Vagina (tissue), 2 donors: ENCODE data around the gene CHD9NB.

Source experiments
- POLR2A ChIP-seq, 2 donors: fragments of 450-650 bp; IDR thresholded peaks; one replicate each; pipeline ENCODE4 v1.6.1; 2017; ENCODE audit warnings: antibody characterized with exemption in 2 of 2, mild to moderate bottlenecking in 2 of 2, moderate library complexity in 2 of 2
- TF ChIP-seq, protein P1 (sequence below), 3 experiments: fragments of 450-650 bp in 2 of 3; fragments of 200-600 bp in 1 of 3; sonication (generic) in 1 of 3; IDR thresholded peaks; one replicate each; pipeline ENCODE4 v1.5.1; 2017 to 2019; ENCODE audit warnings: antibody characterized with exemption in 3 of 3, mild to moderate bottlenecking in 2 of 3, moderate library complexity in 2 of 3

DNA sequence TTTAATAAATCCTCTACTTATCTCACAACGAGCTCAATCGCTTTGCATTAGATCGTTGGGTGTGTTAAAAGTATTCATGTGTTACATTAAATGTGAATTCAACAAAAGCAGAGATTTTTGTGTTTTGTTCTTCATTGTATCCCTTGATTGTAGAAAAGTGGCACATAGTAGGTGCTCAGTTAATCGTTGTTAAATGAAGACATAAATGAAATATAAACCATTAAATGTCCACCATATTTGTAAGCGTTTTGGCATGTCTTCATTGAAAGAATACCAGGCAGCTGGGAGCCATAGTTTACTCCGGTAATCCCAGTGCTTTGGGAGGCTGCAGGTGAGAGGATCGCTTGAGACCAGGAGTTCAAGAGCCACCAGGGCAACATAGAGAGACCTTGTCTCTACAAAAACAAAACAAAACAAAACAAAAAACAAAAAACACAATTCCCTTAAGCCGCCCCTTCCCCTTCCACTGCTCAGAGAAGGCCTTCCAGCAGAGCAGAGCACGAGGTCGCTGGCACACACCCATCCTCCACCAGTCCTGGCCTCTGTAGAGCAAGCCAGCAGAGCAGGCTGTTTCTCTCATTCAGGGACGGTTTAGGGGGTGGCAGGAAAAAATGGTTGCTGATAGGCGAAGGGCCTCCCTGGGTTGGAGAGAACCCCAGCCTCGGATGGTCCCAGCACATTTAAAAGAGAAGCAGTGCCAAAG is 1.4 kb upstream of the CHD9NB start:
- TF ChIP-seq, protein P1, sequence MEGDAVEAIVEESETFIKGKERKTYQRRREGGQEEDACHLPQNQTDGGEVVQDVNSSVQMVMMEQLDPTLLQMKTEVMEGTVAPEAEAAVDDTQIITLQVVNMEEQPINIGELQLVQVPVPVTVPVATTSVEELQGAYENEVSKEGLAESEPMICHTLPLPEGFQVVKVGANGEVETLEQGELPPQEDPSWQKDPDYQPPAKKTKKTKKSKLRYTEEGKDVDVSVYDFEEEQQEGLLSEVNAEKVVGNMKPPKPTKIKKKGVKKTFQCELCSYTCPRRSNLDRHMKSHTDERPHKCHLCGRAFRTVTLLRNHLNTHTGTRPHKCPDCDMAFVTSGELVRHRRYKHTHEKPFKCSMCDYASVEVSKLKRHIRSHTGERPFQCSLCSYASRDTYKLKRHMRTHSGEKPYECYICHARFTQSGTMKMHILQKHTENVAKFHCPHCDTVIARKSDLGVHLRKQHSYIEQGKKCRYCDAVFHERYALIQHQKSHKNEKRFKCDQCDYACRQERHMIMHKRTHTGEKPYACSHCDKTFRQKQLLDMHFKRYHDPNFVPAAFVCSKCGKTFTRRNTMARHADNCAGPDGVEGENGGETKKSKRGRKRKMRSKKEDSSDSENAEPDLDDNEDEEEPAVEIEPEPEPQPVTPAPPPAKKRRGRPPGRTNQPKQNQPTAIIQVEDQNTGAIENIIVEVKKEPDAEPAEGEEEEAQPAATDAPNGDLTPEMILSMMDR (IDR thresholded peaks at IDR 0.05): no peak
- TF ChIP-seq POLR2A (IDR thresholded peaks at IDR 0.05): no peak
